NT2/D1 (cell line): ENCODE data around the gene ZNF280A.

Source experiments
- SUZ12 ChIP-seq: IDR thresholded peaks from 2 replicates; pipeline ENCODE4 v1.6.1; 2011; ENCODE audit not compliant: insufficient read length, insufficient read depth; ENCODE audit errors: extremely low read depth
- ZNF274 ChIP-seq: IDR thresholded peaks from 2 replicates; pipeline ENCODE4 v1.6.1; 2011; ENCODE audit warnings: mild to moderate bottlenecking, low read depth, low read length

DNA sequence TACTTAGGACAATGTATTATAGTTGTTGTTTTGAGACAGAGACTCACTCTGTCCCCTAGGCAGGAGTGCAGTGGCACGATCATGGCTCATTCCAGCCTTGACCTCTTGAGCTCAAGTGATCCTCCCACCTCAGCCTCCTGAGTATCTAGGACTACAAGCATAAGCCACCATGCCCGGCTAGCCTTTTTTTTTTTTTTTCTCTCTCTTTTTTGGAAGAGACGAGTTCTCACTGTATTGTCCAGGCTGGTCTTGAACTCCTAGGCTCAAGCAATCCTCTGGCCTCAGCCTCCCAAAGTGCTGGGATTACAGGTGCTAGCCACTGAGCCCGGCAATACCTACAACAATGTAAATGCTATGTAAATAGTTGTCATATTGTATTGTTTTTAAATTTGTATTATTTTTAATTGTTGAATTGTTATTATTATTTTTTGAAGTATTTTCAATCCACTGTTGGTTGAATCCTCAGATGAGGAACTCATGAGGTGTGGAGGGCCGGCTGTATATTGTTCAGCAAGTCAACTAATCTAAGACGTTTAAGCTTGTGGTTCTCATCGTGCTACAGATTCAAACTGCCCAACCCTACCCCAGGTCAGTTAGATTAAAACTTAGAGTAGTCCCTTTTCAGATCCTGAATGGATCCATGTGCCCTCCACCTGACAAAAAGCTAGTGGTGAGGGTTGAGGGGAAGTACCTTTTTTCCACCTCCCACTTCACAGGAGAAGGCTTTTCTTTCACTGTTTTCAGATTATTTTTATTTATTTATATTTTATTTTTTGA lies 11.9 kb upstream of the ZNF280A start:
- TF ChIP-seq SUZ12 (no peak), ZNF274 (no peak)
